ENCODE measurements around the gene TBC1D8.

GRCh38 chr2:101175991-101176390, 24.8 kb upstream of the TBC1D8 start:
- TF ChIP-seq CTCF (IDR thresholded peaks at IDR 0.05): no peak
- no peak for TF ChIP-seq POLR2A (IDR thresholded peaks at IDR 0.05)
